ENCODE measurements around the gene AGBL1.

Gene AGBL1

GRCh38 chr15:86080302-86080701, 631 bp downstream of the AGBL1 start:
- Histone ChIP-seq H3K4me2 (no peak overlapping the region), H4K20me1 (ENCODE audit: insufficient read depth) (no peaks in the 10 kb centered on the region), H3K36me3 (ENCODE audit: insufficient read depth) (no peaks in the 10 kb centered on the region), H3K4me1 (ENCODE audit: low read depth, poor library complexity, severe bottlenecking) (no peaks in the 10 kb centered on the region), H3K4me3 (IDR thresholded peaks at IDR 0.05; ENCODE audit: insufficient read depth, low read depth, low read length) (no peak overlapping the region), H3K9ac (no peak overlapping the region), H3K79me2 (ENCODE audit: insufficient read depth, low read depth) (no peaks in the 10 kb centered on the region), H2AFZ (ENCODE audit: low read depth) (no peak overlapping the region), H3K27me3 (ENCODE audit: insufficient read depth, low read depth) (no peaks in the 10 kb centered on the region), H3K27ac (no peak overlapping the region)
- TF ChIP-seq, protein P1, sequence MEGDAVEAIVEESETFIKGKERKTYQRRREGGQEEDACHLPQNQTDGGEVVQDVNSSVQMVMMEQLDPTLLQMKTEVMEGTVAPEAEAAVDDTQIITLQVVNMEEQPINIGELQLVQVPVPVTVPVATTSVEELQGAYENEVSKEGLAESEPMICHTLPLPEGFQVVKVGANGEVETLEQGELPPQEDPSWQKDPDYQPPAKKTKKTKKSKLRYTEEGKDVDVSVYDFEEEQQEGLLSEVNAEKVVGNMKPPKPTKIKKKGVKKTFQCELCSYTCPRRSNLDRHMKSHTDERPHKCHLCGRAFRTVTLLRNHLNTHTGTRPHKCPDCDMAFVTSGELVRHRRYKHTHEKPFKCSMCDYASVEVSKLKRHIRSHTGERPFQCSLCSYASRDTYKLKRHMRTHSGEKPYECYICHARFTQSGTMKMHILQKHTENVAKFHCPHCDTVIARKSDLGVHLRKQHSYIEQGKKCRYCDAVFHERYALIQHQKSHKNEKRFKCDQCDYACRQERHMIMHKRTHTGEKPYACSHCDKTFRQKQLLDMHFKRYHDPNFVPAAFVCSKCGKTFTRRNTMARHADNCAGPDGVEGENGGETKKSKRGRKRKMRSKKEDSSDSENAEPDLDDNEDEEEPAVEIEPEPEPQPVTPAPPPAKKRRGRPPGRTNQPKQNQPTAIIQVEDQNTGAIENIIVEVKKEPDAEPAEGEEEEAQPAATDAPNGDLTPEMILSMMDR (conservative IDR thresholded peaks at IDR 0.05; ENCODE audit: low read depth, low read length): no peak

DNA sequence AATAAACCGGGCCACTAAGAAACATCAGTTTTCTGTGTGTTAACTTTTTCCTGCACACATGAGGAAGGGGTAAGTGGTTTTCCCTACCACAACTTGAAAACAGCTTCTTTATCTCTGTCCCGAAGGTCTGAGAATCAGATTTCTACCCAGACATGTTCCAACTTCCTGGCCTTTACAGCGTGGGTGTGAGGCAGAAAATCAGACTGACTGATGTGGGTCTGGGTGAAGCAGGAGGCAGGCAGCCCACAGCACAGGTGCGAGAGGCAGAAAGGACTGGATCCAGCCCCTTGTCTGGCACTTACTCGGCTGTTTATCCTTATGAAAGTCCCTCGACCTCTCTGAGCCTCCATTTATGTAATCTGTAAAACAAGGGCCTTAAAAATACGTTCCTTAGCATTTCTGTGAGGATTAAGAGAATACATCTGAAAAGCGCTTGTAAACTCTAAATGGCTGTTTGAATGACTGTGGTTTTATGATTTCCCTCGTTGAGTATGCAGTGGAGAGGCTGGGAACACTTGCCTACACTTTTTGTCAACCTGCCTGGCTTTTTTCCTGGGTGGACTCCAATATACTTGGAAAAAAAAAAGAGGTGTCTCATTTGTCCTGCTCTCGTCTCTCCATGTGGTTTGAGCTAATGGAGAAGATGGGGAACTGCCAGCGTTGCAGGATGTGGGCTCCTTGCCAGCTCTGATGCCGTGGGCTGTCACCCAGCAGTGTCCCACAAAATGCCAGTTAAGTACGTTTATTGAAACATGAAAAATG, 3.1 kb downstream of the AGBL1 start:
- no peak overlapping the region for H3K4me2 ChIP-seq
- TF ChIP-seq, protein P1 (conservative IDR thresholded peaks at IDR 0.05; ENCODE audit: low read depth, low read length): no peak
- H4K20me1 ChIP-seq (ENCODE audit: insufficient read depth): no peaks in the 10 kb centered on the region
- H2AFZ ChIP-seq (ENCODE audit: low read depth): no peak overlapping the region
- H3K9ac ChIP-seq: no peak overlapping the region
- H3K79me2 ChIP-seq (ENCODE audit: insufficient read depth, low read depth): no peaks in the 10 kb centered on the region
- no peaks in the 10 kb centered on the region for H3K4me1 ChIP-seq (ENCODE audit: low read depth, poor library complexity, severe bottlenecking)
- no peak overlapping the region for H3K4me3 ChIP-seq (IDR thresholded peaks at IDR 0.05; ENCODE audit: insufficient read depth, low read depth, low read length)
- H3K36me3 ChIP-seq (ENCODE audit: insufficient read depth): no peaks in the 10 kb centered on the region
- H3K27ac ChIP-seq: no peak overlapping the region
- H3K27me3 ChIP-seq (ENCODE audit: insufficient read depth, low read depth): no peaks in the 10 kb centered on the region

- TF ChIP-seq, protein P1 (conservative IDR thresholded peaks at IDR 0.05; ENCODE audit: low read depth, low read length): no peak
- Histone ChIP-seq H3K27me3 (ENCODE audit: insufficient read depth, low read depth) (no peaks in the 10 kb centered on the region), H3K4me3 (IDR thresholded peaks at IDR 0.05; ENCODE audit: insufficient read depth, low read depth, low read length) (no peak overlapping the region), H3K36me3 (ENCODE audit: insufficient read depth) (no peaks in the 10 kb centered on the region), H3K4me1 (ENCODE audit: low read depth, poor library complexity, severe bottlenecking) (no peaks in the 10 kb centered on the region), H2AFZ (ENCODE audit: low read depth) (no peak overlapping the region), H4K20me1 (ENCODE audit: insufficient read depth) (no peaks in the 10 kb centered on the region), H3K9ac (no peak overlapping the region), H3K79me2 (ENCODE audit: insufficient read depth, low read depth) (no peaks in the 10 kb centered on the region), H3K27ac (no peak overlapping the region), H3K4me2 (no peak overlapping the region)
These were observed 8.1 kb downstream of the AGBL1 start for GRCh38 chr15:86087808-86088207.

- Histone ChIP-seq H2AFZ (ENCODE audit: low read depth) (no peak overlapping the region), H3K36me3 (ENCODE audit: insufficient read depth) (no peaks in the 10 kb centered on the region), H3K4me3 (IDR thresholded peaks at IDR 0.05; ENCODE audit: insufficient read depth, low read depth, low read length) (no peak overlapping the region), H3K27ac (no peak overlapping the region), H3K9ac (no peak overlapping the region), H3K4me1 (ENCODE audit: low read depth, poor library complexity, severe bottlenecking) (no peaks in the 10 kb centered on the region), H3K79me2 (ENCODE audit: insufficient read depth, low read depth) (no peaks in the 10 kb centered on the region), H4K20me1 (ENCODE audit: insufficient read depth) (no peaks in the 10 kb centered on the region), H3K27me3 (ENCODE audit: insufficient read depth, low read depth) (no peaks in the 10 kb centered on the region), H3K4me2 (no peak overlapping the region)
- TF ChIP-seq, protein P1 (conservative IDR thresholded peaks at IDR 0.05; ENCODE audit: low read depth, low read length): no peak
These were observed 9.8 kb downstream of the AGBL1 start for GRCh38 chr15:86089422-86089821.
